Fibroblast of the aortic adventitia (primary cell): ENCODE measurements around the gene CNKSR1. TPM values are rescaled to one million over a fixed set of nuclear protein-coding genes. Genes with fewer than 3 reads are reported as not detected.

ENCODE experiments used
- DNase-seq: peaks from one replicate; pipeline ENCODE4 v3.0.0-alpha.2; 2010; ENCODE audit warnings: low read depth
- H3K4me3 ChIP-seq: 2 replicates; pipeline ENCODE4 v1.5.1; 2011; ENCODE audit warnings: low read depth, mild to moderate bottlenecking, control low read depth, low read length, moderate library complexity
- CTCF ChIP-seq: IDR thresholded peaks from 2 replicates; pipeline ENCODE4 v1.5.1; 2011; ENCODE audit warnings: mild to moderate bottlenecking, low read length, control low read depth, inconsistent platforms; ENCODE audit not compliant: insufficient read depth
- total RNA-seq: library from RNA; depleted of rRNA; stranded (reverse); fragments of >200 nt; gene quantifications from 2 replicates; pipeline ENCODE4 v1.2.3, GENCODE V29; 2012; ENCODE audit warnings: low replicate concordance

The CNKSR1 gene, protein sequence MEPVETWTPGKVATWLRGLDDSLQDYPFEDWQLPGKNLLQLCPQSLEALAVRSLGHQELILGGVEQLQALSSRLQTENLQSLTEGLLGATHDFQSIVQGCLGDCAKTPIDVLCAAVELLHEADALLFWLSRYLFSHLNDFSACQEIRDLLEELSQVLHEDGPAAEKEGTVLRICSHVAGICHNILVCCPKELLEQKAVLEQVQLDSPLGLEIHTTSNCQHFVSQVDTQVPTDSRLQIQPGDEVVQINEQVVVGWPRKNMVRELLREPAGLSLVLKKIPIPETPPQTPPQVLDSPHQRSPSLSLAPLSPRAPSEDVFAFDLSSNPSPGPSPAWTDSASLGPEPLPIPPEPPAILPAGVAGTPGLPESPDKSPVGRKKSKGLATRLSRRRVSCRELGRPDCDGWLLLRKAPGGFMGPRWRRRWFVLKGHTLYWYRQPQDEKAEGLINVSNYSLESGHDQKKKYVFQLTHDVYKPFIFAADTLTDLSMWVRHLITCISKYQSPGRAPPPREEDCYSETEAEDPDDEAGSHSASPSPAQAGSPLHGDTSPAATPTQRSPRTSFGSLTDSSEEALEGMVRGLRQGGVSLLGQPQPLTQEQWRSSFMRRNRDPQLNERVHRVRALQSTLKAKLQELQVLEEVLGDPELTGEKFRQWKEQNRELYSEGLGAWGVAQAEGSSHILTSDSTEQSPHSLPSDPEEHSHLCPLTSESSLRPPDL
- 0.27 TPM in 1 of 2 replicates, not detected in the other for total RNA-seq

DNA sequence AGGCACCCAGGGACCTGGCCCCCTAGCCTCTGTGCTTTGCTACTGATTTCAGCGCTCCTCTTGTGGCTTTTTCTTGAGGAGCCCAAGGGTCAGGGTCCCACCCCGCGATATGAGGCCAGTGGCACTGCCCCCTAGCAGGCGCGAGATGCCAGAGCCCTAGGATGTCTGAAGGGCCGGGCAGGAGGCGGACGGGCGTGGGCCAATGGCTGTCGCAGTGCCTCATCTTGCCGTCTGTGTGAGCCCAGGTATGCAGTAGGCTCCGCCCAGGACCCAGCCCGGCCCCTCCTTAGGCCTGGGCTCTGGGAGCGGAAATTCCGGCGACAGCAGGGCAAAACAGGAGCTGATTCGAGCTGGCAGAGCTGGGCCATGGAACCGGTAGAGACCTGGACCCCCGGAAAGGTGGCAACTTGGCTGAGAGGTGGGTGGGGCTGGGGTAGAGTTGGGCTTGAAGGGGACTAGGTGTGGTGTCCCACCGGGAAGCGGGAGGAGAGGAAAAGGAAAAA lies at the start of gene CNKSR1:
TSS of gene CNKSR1 (plus strand) at position 310 of the 503 bp plus-strand sequence. CDS start at position 367, 57 bp downstream.
- H3K4me3 ChIP-seq = no peak within 1 kb of the TSS
- DNase-seq = no peak
- TF ChIP-seq CTCF = no peak

- DNase-seq = no peak
- no peak for TF ChIP-seq CTCF
- no peak overlapping the region for H3K4me3 ChIP-seq
These were observed 47.5 kb upstream of the CNKSR1 start for GRCh38 chr1:26129778-26130177.

GRCh38 chr1:26130695-26131094 lies 46.6 kb upstream of the CNKSR1 start:
- TF ChIP-seq CTCF = no peak
- DNase-seq = no peak
- no peak overlapping the region for H3K4me3 ChIP-seq

GRCh38 chr1:26132128-26132833 lies 45.0 kb upstream of the CNKSR1 start:
- DNase-seq = no peak
- H3K4me3 ChIP-seq = no peak overlapping the region
- TF ChIP-seq CTCF = no peak

- TF ChIP-seq CTCF = no peak
- DNase-seq = no peak
- H3K4me3 ChIP-seq = no peak overlapping the region
These were observed 44.5 kb upstream of the CNKSR1 start for GRCh38 chr1:26132834-26133167.

DNA sequence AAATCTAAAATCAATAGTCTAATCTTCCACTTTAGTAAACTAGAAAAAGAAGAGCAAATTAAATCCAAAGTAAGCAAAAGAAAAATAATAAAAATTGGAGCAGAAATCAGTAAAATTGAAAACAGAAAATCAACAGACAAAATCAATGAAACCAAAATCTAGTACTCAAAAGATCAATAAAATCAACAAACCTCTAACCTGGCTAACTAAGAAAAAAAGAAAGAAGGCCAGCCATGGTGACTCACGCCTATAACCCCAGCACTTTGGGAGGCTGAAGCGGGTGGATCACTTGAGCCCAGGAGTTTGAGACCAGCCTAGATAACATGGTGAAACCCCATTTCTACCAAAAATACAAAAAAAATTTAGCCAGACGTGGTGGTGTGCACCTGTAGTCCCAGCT lies 42.8 kb upstream of the CNKSR1 start:
- H3K4me3 ChIP-seq = no peak overlapping the region
- no peak for TF ChIP-seq CTCF
- no peak for DNase-seq
